Neural progenitor cell (in vitro differentiated cells): ENCODE data around the gene RILPL2. TPM values are rescaled to one million over a fixed set of nuclear protein-coding genes. Genes with fewer than 3 reads are reported as not detected.
"Not testable (repeated sequence)": the region's sequence is repeated elsewhere in the genome, so short reads cannot be mapped to it uniquely, and the experiment has no call there.

Experiments used
- DNase-seq: peaks from one replicate; pipeline ENCODE4 v3.0.0-alpha.2; 2016; ENCODE audit warnings: low spot score
- H2AFZ ChIP-seq: fragments of 200-600 bp; sonication (generic); replicated peaks from 2 replicates; pipeline ENCODE4 v1.6.1; 2016; ENCODE audit warnings: antibody characterized with exemption
- H3F3A ChIP-seq: fragments of 200-600 bp; sonication (generic); 2 replicates; pipeline ENCODE4 v1.6.1; 2016; ENCODE audit warnings: antibody characterized with exemption, low read depth
- H3K27ac ChIP-seq: fragments of 200-600 bp; sonication (generic); 2 replicates; pipeline ENCODE4 v1.5.1; 2016; ENCODE audit warnings: mild to moderate bottlenecking
- H3K27me3 ChIP-seq: fragments of 200-600 bp; sonication (generic); 2 replicates; pipeline ENCODE4 v1.6.1; 2016; ENCODE audit warnings: mild to moderate bottlenecking, moderate library complexity
- H3K36me3 ChIP-seq: fragments of 200-600 bp; sonication (generic); 2 replicates; pipeline ENCODE4 v1.5.1; 2016
- H3K4me1 ChIP-seq: fragments of 200-600 bp; sonication (generic); 2 replicates; pipeline ENCODE4 v1.6.1; 2016; ENCODE audit warnings: mixed run types
- H3K4me2 ChIP-seq: fragments of 200-600 bp; sonication (generic); 2 replicates; pipeline ENCODE4 v1.6.1; 2016
- H3K4me3 ChIP-seq: fragments of 200-600 bp; sonication (generic); 2 replicates; pipeline ENCODE4 v1.5.1; 2016
- H3K79me2 ChIP-seq: fragments of 200-600 bp; sonication (generic); 2 replicates; pipeline ENCODE4 v1.6.1; 2016; ENCODE audit warnings: low read depth
- H3K9ac ChIP-seq: fragments of 200-600 bp; sonication (generic); 2 replicates; pipeline ENCODE4 v1.6.1; 2016
- H3K9me3 ChIP-seq: fragments of 200-600 bp; sonication (generic); 2 replicates; pipeline ENCODE4 v1.5.1; 2016; ENCODE audit warnings: low read depth
- H4K20me1 ChIP-seq: fragments of 200-600 bp; sonication (generic); 2 replicates; pipeline ENCODE4 v1.6.1; 2016; ENCODE audit warnings: low read depth
- H3K27ac Mint-ChIP-seq: 3 replicates; pipeline ENCODE4 v1.8.0; 2021; ENCODE audit warnings: mixed read lengths
- H3K27me3 Mint-ChIP-seq: 2 replicates; pipeline ENCODE4 v1.8.0; 2022; ENCODE audit warnings: low read depth, mild to moderate bottlenecking, inconsistent platforms, moderate library complexity, mixed read lengths; ENCODE audit not compliant: insufficient read depth
- H3K36me3 Mint-ChIP-seq: 3 replicates; pipeline ENCODE4 v1.8.0; 2021; ENCODE audit warnings: mixed read lengths
- H3K4me1 Mint-ChIP-seq: 3 replicates; pipeline ENCODE4 v1.8.0; 2021; ENCODE audit warnings: mixed read lengths
- H3K4me3 Mint-ChIP-seq: 3 replicates; pipeline ENCODE4 v1.8.0; 2021; ENCODE audit warnings: mild to moderate bottlenecking, moderate library complexity, mixed read lengths
- H3K9me3 Mint-ChIP-seq: 3 replicates; pipeline ENCODE4 v1.8.0; 2020; ENCODE audit warnings: mixed read lengths
- EZH2 ChIP-seq: fragments of 200-600 bp; sonication (generic); IDR thresholded peaks from 2 replicates; pipeline ENCODE4 v1.6.1; 2017; ENCODE audit warnings: antibody characterized with exemption, mild to moderate bottlenecking, moderate library complexity
- EZH2phosphoT487 ChIP-seq: fragments of 200-600 bp; sonication (generic); IDR thresholded peaks from 2 replicates; pipeline ENCODE4 v1.6.1; 2017; ENCODE audit warnings: antibody characterized with exemption
- total RNA-seq: library from RNA; depleted of rRNA; stranded (reverse); fragments of >200 nt; gene quantifications from 2 replicates; pipeline ENCODE4 v1.2.3, GENCODE V29; 2015; ENCODE audit warnings: low replicate concordance
- TF ChIP-seq, protein P1 (sequence below): fragments of 200-600 bp; sonication (generic); IDR thresholded peaks from 2 replicates; pipeline ENCODE4 v1.5.1; 2017; ENCODE audit warnings: antibody characterized with exemption, mild to moderate bottlenecking

Gene RILPL2
- total RNA-seq, 1 donor from 2014 or later = 1.1 TPM

DNA sequence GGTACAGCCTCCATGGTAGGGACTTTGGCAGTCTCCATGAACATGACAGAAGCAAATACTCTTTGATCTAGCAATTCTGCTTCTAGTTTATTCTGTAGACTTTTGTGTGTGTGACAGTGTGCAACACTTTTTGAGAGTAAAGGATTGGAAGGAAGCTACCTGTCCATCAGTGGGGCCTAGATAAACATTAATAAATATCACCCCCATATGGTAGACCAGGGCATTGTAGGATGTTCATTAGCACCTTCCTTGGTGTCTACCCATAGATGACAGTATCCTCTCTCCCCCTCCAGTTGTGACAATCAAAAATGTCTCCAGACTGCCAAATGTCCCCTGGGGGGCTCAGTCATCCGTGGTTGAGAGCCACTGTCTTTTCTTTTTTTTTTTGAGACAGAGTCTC is 32.3 kb upstream of the RILPL2 start:
- Mint-ChIP-seq H3K36me3 (peaks cover 10% of the 10 kb centered on the region), H3K9me3 (no peaks in the 10 kb centered on the region), H3K27me3 (peaks cover 2% of the 10 kb centered on the region), H3K4me3 (no peak overlapping the region), H3K27ac (no peak overlapping the region), H3K4me1 (no peaks in the 10 kb centered on the region)
- no peaks in the 10 kb centered on the region for H3K36me3 ChIP-seq
- H3K9ac ChIP-seq = no peak overlapping the region
- no peaks in the 10 kb centered on the region for H3K27me3 ChIP-seq
- no peaks in the 10 kb centered on the region for H3K4me1 ChIP-seq
- no peak overlapping the region for H3K4me3 ChIP-seq
- TF ChIP-seq, protein P1, sequence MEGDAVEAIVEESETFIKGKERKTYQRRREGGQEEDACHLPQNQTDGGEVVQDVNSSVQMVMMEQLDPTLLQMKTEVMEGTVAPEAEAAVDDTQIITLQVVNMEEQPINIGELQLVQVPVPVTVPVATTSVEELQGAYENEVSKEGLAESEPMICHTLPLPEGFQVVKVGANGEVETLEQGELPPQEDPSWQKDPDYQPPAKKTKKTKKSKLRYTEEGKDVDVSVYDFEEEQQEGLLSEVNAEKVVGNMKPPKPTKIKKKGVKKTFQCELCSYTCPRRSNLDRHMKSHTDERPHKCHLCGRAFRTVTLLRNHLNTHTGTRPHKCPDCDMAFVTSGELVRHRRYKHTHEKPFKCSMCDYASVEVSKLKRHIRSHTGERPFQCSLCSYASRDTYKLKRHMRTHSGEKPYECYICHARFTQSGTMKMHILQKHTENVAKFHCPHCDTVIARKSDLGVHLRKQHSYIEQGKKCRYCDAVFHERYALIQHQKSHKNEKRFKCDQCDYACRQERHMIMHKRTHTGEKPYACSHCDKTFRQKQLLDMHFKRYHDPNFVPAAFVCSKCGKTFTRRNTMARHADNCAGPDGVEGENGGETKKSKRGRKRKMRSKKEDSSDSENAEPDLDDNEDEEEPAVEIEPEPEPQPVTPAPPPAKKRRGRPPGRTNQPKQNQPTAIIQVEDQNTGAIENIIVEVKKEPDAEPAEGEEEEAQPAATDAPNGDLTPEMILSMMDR = no peak
- TF ChIP-seq EZH2 = no peak
- no peak for TF ChIP-seq EZH2phosphoT487
- H3F3A ChIP-seq = no peaks in the 10 kb centered on the region
- H2AFZ ChIP-seq = no peak overlapping the region
- peaks cover 21% of the 10 kb centered on the region for H3K79me2 ChIP-seq
- no peak overlapping the region for H3K4me2 ChIP-seq
- DNase-seq = no peak
- H3K27ac ChIP-seq = no peak overlapping the region
- no peaks in the 10 kb centered on the region for H3K9me3 ChIP-seq
- H4K20me1 ChIP-seq = peaks cover 8% of the 10 kb centered on the region

DNA sequence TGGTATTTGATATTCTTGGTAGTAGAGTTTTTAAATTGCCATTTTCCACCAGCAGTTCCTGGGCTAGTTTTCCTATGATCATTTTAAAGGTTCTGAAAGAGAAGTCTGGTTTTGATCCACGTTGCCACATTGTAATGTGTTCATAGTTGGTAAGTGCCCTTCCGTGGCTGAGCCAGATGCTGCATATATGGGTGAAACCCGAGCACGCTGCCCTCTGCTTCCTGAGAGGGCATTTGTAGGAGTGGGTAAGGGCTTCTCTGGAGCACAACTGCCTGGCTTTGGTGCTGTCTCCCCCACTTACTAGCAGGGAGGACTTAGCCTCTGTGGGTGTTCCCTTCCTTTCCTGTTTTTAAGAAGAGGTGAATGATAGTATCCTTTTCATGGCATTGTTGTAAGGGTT is 28.6 kb upstream of the RILPL2 start:
- Mint-ChIP-seq H3K27ac (no peak overlapping the region), H3K36me3 (peaks cover 7% of the 10 kb centered on the region), H3K27me3 (peaks cover 2% of the 10 kb centered on the region), H3K4me1 (peaks cover 3% of the 10 kb centered on the region), H3K9me3 (no peaks in the 10 kb centered on the region), H3K4me3 (no peak overlapping the region)
- Histone ChIP-seq H3K79me2 (peaks cover 46% of the 10 kb centered on the region), H3K27me3 (no peaks in the 10 kb centered on the region), H3K4me1 (no peaks in the 10 kb centered on the region), H4K20me1 (peaks cover 8% of the 10 kb centered on the region), H3K36me3 (no peaks in the 10 kb centered on the region), H3K4me3 (no peak overlapping the region), H3K9me3 (no peaks in the 10 kb centered on the region), H3K4me2 (no peak overlapping the region), H3K27ac (no peak overlapping the region), H3F3A (no peaks in the 10 kb centered on the region), H2AFZ (no peak overlapping the region), H3K9ac (no peak overlapping the region)
- TF ChIP-seq EZH2 (no peak), EZH2phosphoT487 (no peak)
- TF ChIP-seq, protein P1 = no peak
- DNase-seq = no peak

DNA sequence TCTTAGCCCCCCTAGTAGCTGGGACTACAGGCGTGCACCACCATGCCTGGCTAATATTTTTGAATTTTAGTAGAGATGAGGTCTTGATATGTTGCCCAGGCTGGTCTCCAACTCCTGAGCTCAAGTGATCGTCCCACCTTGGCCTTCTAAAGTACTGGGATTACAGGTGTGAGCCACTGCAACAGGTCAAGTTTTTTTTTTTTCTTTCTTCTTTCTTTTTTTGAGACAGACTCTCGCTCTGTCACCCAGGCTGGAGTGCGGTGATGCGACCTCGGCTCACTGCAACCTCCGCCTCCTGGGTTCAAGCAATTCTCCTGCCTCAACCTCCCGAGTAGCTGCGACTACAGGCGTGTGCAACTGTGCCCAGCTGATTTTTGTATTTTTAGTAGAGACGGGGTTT is 26.7 kb upstream of the RILPL2 start:
- not testable (repeated sequence) for H3K4me1 Mint-ChIP-seq, H4K20me1 ChIP-seq, H3K4me3 ChIP-seq, H3K9ac ChIP-seq, H3K4me2 ChIP-seq, DNase-seq, H2AFZ ChIP-seq, H3K9me3 Mint-ChIP-seq, H3K9me3 ChIP-seq, H3K4me3 Mint-ChIP-seq, H3K27me3 ChIP-seq, H3F3A ChIP-seq, H3K36me3 ChIP-seq, H3K36me3 Mint-ChIP-seq, H3K27ac Mint-ChIP-seq, H3K27me3 Mint-ChIP-seq, H3K27ac ChIP-seq, H3K4me1 ChIP-seq
- H3K79me2 ChIP-seq = peaks cover 59% of the 10 kb centered on the region

DNA sequence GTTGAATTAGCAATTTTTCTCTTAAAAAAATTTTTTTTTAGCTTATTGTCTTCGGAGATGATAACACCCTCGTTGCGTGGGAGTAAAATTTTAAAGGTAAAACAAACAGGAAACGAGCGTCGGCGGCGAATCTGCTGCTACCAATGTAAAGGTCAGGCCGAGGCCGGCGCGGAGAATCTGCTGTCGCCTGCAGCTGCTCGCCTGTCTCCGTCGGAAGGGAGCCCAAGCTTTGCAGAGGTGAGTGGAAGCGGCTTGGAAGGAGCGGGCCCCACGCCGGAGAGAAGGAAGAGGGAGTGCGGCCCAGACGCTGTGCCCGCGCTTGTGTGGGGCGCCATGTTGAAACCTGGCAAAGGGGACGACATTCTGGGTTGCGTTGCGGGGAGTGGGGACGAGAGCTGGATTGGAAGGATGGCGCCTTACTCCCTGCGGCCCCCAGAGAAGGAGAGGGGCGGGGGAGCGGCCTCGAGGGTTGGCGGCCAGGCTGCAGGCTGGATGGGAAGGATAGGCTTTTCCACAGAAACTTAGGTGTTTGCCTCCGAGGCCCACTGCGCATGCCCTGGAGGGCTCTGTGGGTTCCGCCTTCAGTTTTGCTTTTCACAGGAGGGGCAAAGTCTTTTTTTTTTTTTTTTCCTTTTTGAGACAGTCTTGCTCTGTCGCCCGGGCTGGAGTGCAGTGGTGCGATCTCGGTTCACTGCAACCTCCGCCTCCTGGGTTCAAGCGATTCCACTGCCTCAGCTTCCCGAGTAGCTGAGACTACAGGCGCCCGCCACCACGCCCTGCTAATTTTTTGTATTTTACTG is 21.7 kb upstream of the RILPL2 start, which contains the start of gene SNRNP35:
TSS of gene SNRNP35 (plus strand) at position 160 of the 800 bp plus-strand sequence. CDS start 7,402 bp downstream, outside the sequence.
- no peaks in the 10 kb centered on the region for H3K9me3 ChIP-seq
- peaks cover 19% of the 10 kb centered on the region for H3F3A ChIP-seq
- Mint-ChIP-seq H3K9me3 (no peaks in the 10 kb centered on the region), H3K36me3 (peaks cover 2% of the 10 kb centered on the region), H3K4me3 (peak within 1 kb of the TSS; percentile 98), H3K27ac (peak within 1 kb of the TSS; percentile 100), H3K4me1 (peaks cover 10% of the 10 kb centered on the region), H3K27me3 (peaks cover 4% of the 10 kb centered on the region)
- H3K4me2 ChIP-seq = peak within 1 kb of the TSS; percentile 79
- TF ChIP-seq EZH2 (peak; percentile 32), EZH2phosphoT487 (no peak)
- TF ChIP-seq, protein P1 = no peak
- H3K4me3 ChIP-seq = peak within 1 kb of the TSS; percentile 86
- no peaks in the 10 kb centered on the region for H3K4me1 ChIP-seq
- H4K20me1 ChIP-seq = no peaks in the 10 kb centered on the region
- H3K27ac ChIP-seq = peak within 1 kb of the TSS; percentile 90
- no peaks in the 10 kb centered on the region for H3K27me3 ChIP-seq
- peak within 1 kb of the TSS; percentile 99 for H2AFZ ChIP-seq
- no peaks in the 10 kb centered on the region for H3K36me3 ChIP-seq
- peaks cover 34% of the 10 kb centered on the region for H3K79me2 ChIP-seq
- H3K9ac ChIP-seq = peak within 1 kb of the TSS; percentile 79
- DNase-seq = peak; percentile 83
